SIG-M5 treated with dmso at 0.1 percent for 504 hours (cell line): Measurements from ENCODE around the gene BPHL.
"Not testable (repeated sequence)": the region's sequence is repeated elsewhere in the genome, so short reads cannot be mapped to it uniquely, and the experiment has no call there.

Experiments
- DNase-seq: peaks from one replicate; lab custom pipeline; 2025; ENCODE audit not compliant: unreplicated experiment; lab: John Stamatoyannopoulos, UW

Gene BPHL

DNA sequence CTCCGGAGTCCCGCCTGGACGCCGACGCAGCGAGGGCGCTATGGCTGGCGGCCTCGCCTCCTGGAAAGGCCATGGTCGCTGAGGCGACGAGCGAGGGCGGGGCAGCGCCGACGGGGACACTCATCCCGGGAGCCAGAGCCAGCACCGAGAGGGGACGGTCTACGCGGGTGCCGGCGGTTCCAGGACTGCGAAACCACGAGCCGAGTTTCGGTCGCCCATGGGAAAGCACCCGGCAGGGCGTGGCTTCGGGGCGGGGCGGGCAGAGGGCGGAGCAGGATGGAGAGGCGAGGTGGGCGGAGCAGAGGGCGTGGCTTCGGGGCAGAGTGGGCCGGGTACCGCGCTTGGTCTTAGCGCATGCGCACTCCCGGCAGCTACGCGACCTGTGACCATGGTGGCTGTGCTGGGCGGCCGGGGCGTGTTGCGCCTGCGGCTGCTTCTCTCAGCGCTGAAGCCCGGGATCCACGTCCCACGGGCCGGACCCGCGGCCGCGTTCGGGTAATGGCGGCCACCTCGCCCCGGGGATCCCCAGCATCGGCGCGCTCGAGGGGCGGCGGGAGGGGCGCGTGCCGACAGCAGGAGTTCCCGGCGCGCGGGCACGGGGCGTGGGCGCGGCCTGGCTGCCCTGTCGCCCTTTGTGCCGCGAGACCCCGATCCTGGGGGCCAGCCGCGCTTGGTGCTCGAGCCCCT, at the start of gene BPHL:
TSS of gene BPHL (plus strand) at position 359 of the 687 bp plus-strand sequence. CDS start at position 389, 30 bp downstream.
- peak; percentile 78 for DNase-seq

DNA sequence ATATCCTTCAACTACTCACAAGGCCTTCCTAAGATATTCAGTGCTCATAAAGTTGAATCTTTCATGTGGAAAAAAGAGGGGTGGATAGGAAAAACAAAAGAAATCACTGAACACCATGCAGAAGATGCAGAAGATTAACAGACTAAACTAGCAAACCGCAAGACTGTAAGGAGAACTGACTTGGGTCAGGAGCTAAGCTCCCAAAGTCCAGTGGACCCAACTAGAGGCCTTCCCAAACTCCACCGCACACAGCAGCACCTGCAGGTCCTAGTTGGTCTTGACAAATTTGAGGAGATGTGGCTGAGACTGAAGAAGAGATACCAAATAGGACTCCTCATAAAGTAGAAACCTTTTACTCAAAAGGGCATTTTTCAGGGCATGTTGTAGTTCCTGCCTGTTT, 46.9 kb upstream of the BPHL start:
- no peak for DNase-seq

DNA sequence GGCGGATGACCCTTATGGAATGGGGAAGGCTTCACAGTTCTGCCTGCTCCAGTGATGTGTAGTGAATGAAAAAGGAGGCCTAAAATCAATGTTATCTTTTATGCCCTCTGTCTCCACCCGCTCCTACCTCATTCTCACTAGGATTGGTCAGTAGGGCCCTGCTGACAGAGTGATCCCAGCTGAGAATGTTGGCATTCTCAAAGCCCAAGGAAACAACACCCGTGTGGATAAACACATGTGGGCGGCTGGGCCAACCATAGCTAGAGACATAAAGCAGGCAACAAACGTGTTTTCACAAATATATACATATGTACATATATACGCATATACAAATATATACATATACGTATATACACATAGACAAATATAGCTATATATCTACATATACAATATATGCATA, 45.7 kb upstream of the BPHL start:
- DNase-seq: no peak

DNA sequence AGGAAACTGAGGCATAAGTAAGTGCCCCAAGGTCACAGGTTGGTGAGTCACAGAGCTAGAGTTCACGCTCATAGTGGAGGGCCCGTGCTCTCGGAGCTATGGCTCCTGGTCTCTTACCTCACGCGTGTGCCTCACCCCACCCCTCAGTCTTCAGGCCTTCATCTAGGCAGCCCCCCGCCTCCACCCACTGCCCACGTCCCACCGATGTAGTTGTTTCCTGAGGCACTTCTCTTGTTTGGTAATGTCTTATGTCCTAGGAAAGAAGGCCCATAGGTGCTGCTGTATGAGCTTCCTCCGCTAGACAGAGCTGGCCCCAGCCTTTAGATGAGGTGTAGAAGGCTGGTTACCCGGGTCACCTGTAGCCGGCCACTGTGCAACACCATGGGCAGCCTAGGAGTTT, 45.1 kb upstream of the BPHL start:
- DNase-seq: no peak

DNA sequence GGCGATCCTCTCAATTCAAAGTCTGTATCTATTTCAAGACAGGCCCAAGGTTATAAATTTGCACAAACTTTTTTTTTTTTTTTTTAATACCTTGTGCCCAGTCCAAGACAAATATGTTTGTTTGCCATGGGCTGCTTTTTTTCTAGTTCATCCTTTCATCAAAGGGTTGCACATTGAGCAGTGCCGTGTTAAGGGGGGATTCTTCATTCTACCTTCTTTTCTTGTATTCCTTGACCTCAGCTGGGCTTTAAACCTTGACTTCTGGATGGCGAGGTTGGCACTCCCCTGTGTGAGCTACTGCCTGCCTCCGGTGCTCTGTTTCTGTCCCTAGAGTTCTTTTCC, 42.8 kb upstream of the BPHL start:
- no peak for DNase-seq

DNA sequence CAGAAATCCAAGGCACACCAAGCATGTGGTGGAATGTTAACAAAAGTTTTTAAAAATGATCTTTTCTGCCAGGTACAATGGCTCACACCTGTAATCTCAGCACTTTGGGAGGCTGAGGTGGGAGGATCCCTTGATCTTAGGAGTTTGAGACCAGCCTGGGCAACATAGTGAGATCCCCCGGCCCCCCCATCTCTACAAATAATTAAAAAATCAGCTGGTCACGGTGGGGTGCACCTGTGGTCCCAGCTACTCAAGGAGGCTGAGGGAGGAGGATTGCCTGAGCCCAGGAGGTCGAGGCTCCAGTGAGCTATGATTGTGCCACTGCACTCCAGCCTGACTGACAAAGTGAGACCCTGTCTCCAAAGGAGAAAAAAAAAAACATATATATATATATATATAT, 42.2 kb upstream of the BPHL start:
- DNase-seq: no peak

DNA sequence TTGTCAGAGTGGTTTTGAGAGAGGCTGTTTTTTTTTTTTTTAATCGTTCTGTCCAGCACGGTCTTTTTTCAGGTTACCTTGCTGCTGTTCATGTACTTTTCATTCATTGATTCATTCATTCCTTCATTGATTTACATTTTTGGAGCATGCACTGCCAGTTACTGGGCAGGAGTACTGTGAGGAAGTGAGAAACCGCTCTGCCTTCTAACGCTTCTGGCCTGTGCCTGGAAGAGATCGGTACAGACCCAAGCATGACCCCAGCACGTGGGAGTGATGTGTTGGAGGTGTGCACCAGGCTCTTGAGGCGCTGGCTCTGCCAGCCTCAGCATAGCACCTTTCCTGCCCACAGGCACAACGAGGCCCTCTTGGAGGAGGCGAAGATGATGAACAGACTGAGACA, 41.1 kb upstream of the BPHL start:
- no peak for DNase-seq

DNA sequence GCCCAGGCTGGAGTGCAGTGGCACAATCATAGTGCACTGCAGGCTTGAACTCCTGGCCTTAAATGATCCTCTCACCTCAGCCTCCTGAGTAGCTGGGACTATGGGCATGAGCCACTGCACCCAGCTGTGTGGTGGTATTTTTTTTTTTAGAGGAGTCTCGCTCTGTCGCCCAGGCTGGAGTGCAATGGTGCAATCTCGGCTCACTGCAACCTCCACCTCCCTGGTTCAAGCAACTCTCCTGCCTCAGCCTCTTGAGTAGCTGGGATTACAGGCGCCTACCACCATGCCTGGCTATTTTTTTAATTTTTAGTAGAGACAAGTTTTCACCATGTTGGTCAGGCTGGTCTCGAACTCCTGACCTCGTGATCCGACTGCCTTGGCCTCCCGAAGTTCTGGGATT, 39.6 kb upstream of the BPHL start:
- DNase-seq: not testable (repeated sequence)

DNA sequence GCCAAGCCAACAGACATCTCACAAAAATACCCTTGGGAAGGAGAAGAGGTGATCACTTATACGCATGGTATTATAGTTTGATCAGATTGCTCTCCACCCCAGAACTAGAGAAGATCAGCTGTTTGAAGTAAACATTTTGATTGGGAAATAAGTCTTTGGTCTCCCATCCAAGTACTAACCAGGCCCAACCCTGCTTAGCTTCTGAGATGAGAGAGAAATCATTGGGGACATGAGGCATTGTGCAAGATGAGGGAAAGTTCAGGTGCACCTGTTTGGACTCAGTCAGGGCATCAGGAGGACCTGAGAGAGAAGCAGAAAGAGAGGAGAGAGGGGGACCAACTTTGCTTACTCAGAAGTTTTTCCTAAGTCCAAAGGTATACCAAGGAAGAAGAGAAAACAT, 38.8 kb upstream of the BPHL start:
- DNase-seq: no peak

DNA sequence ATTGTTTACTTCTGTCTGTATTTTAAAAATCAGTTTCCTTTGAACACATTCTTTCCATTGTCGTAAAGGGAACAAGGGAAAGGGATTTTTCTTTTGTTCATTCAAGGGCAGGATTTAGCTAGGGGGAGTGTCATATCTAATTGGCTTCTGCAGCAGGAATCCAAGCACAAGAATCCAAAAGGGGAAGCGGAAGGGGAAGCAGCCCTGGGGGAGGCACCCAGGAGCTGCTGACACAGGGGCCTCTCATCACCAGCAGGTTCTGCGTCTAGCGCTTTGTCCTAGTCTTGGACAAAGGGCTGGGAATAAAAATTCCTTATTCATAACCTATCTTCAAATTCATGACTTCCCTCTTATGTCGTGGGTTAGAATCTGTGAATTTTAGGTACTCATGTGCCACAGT, 36.6 kb upstream of the BPHL start:
- DNase-seq: no peak

DNA sequence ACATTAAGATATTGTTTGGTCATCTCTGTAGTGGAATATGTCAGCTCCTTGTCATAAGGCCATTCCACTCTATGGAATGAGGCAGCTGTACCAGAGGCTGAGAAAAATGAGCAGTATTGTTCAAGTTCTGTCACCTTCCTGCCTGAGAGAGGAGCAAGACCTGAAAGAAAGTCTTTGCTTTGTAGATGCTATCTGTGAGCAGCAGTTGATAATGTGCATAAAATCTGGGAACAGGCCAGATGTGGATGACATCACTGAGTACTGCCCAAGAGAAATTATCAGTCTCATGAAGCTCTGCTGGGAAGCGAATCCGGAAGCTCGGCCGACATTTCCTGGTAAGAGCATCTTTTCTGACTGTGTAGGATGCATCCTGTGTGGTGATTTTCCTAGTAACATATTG, 33.4 kb upstream of the BPHL start:
- DNase-seq: no peak

DNA sequence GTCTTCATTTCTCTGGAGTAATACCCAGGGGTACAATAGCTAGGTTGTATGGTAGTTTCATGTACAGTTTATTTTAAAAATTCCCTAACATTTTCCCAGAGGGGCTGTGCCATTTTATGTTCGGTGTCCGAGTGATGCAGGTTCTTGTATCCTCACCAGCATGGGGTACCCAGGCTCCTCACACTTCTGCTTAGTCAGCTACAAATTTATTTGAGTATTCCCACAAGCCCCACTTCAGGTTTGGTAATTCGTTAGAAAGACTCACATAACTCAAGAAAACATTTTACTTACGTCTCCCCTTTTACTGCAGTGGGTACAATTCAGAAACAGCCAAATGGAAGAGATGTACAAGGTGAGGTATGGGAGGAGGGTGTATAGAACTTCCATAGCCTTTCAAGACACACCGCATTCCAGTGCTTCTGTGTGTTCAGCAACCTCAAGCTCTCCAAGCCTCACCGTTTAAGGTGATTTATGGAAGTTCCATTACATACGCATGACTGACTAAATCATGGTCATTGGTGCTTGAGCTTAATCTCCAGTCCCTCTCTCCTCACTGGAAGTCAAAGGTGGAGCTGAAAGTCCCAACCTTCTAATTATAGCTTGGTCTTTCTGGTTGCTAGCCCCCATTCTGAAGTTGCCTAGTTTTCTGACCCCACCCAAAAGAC, 32.1 kb upstream of the BPHL start:
- DNase-seq: no peak

DNA sequence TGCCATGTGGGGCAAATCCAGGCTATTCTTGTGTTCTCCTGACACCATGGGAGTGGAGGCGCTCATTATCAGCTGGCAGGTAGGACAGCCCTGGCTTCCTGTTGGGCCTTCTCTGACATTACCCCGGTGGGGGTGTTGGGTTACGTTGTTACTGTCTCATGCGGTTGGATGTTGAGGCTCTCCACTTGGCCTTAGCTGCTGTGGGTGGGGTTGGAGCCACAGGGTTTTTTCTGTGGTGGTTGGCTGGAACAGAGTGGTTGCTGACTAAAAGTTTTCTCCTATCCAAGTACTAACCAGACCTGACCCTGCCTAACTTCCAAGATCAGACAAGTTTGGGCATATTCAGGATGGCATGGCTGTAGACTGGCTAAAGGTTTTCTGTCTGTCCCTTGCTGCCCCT, 30.1 kb upstream of the BPHL start:
- no peak for DNase-seq

DNA sequence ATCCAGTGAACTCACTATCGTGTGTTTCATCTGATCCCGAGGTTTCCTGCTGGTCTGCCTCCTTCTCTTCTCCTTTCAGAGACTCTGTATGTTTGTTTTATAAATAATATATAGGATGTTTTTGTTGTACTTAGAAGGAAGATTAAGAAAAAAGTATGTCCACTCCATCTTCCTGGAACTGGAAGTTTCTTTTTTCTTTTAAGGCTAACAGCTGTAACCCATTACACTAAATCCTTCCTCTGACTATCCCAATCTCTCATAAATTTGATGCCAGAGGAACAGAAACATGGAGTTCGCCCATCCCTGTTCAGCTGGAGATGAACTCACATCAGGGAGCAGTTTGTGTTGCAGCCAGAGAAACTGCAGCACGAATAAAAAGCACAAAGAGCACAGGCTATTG, 29.5 kb upstream of the BPHL start:
- no peak for DNase-seq

DNA sequence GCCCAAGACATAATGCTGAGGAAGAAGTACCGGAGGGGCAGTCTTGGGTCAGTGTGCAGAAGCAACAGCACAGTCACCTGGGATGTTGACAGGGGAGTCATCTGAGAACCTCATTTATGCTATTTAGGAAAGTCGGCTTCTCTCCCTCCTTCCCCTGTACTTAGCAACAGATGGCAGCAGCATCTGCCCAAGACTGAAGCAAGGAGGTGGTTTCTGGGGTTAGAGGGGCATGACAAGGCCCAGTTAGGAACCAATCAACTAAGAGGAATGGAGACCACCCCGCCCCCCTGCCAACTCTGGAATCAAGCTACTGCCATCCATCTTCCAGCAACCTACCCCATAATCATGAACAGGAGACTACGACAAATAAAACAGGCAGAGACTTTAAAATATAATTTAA, 28.5 kb upstream of the BPHL start:
- DNase-seq: no peak

DNA sequence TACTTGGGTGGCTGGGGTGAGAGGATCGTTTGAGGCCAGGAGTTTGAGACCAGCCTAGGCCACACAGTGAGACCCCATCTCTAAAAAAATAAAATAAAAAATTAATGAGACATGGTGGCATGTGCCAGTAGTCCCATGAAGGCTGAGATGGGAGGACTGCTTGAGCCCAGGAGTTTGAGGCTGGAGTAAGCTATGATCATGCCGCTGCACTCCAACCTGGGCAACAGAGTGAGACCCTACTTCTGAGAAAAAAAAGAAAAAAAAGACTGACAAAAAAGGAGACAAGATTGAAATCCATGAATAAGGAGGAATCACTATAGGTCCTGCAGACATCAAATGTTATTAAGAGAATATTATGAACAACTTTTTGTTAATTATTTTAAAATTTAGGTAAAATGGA, 23.7 kb upstream of the BPHL start:
- no peak for DNase-seq

DNA sequence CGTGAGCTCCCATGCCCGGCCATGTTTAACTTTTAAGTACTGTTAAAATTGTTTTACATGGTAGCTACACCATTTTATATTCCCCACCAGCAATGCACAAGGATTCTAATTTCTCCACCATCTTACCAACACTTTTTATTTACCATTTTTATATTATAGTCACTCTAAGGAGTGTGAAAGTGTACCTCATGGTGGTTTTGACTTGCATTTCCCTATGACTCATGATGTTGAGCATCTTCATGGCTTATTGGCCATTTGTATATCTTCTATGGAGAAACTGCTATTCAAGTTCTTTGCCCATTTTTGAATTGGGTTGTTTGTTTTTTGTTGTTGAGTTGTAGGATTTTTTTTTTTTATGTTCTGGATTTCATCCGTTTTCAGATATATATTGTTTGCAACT, 15.6 kb upstream of the BPHL start:
- DNase-seq: no peak

DNA sequence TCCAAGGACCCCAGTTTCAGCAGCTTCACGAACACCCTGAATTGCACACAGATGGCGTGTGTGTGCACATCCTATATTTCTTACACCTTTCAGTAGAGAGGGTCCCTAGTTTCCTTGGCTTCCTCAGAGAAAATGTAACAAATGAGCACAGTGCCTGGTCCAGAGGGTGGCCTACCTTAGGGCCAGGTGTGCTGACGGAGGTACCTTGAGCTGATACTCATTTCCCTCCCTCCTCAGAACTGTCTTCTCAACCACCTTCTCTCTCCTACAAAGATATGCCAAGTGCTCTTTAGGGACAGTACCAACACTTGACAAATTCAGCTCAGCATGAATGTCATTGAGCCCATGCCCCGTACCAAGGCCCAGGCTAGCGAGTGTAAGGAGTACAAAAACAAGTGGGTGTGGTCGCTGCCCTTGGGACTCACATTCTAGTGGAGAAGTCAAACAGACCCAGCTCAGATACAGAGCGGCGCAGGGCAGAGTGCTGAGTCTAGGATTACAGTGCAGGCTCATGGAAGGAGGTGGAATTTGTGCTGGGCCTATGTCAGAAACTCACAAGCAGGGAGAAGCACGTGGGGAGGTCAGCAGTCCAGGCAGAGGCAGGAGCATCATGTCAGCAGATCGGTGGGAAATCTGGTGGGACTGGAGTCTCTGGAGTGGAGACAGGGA, 9.6 kb upstream of the BPHL start:
- no peak for DNase-seq

DNA sequence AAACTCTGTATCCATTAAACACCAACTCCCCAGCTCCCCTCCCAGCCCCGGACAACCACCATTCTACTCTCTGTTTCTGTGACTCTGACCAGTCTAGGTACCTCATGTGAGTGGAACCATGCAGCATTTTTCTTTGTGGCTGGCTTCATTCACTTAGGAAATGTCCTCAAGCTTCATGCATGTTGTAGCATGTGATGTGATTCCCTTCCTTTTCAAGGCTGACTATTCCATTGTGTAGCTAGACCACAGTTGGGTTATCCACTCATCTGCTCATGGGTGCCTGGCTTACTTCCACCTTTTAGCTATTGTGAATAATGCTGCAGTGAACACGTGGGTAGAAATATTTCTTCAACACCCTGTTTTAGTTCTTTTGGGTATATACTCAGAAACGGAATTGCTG, 8.8 kb upstream of the BPHL start:
- no peak for DNase-seq

DNA sequence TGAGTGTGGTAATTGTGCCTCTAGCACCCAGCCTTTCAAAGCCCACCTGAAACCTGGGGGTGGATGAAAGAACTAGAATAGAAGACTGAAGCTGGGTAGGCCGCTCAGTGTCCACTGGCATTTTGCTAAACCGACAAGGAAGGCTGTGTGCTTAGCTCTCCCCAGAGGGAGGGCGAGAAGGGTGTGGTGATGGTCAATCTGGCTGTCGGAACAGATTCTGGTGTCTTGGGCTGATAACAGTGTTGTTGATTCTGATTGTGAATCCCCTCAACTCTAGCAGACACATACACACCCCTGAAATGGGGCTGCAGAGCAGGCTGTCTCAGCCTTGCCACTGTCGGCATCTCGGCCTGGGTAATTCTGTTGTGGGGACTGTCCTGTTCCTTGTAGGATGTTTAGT, 4.1 kb upstream of the BPHL start:
- DNase-seq: no peak

DNA sequence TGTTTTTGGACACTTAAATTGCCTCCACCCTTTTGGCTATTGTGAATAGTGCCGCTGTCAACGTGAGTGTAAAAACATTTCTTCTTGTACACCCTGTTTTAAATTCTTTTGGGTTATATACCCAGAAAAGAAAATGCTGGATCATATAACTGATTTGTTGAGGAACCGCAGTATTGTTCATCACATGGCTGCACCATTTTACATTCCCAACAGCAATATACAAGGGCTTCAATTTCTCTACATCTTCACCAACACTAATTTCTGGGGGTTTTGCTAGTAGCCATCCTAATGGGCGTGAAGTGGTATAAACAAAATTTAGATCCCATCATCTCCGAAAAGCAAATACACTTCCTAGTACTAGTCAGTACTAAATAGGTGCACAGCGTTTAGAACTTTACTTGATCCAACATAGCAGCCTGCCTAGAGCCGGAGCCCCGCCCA, 579 bp upstream of the BPHL start:
- DNase-seq: no peak

DNA sequence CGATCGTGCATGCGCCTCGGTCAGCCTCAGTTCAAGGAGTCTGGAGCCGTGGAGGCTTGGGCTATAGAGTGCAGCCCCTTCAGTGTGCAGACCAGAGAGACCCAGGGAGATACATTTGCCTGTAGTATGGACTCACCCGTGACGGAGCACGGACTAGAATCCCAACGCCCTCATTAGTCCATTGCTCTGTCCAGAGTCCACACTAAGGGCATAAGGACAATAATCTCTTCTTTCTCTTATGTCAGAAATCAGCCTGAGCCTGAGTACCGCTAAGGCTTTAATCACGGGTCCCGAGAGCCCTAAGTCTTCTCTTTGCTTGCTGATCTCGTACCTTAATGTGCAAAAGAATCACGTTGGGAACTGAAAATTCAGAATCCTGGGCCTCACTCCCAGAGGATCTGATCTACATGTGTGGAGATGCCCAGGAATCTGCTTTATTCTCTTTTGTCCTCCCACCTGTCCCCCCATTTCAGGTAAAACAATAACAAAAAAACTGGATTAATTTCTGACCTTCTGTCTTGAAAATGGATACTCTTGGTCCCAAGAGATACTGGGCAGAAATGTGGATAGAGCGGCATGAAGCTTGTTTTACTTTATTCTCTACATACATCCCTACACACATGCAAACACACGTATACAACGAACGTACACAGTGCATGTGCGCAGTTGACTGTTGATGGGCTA, 671 bp downstream of the BPHL start:
- DNase-seq: peak; percentile 23
